IMR-90 (cell line): ENCODE data around the gene C15orf62. TPM values are rescaled to one million over a fixed set of nuclear protein-coding genes. Genes with fewer than 3 reads are reported as not detected.

Experiments
- ATAC-seq: fragments of 200-7000 bp; cut with Tn5 transposase; 2 replicates; pipeline ENCODE4 v1.9.1; 2020; ENCODE audit warnings: low read depth, mild to moderate bottlenecking, moderate library complexity
- BruUV-seq: library from RNA; stranded (reverse); fragments of 400-500 nt; replicated peaks from 2 replicates; lab custom pipeline; 2021; lab: Mats Ljungman, UMichigan
- CTCF ChIA-PET: fragments of 300-600 bp; formaldehyde crosslinking; extraction: SDS; loops from one replicate; lab custom pipeline; 2021; ENCODE audit warnings: antibody characterized with exemption; lab: Yijun Ruan, JAX
- POLR2A ChIA-PET: fragments of 300-600 bp; sonication (Branson Sonifier 250); formaldehyde crosslinking; loops from one replicate; lab custom pipeline; 2022; ENCODE audit warnings: antibody characterized with exemption; ENCODE audit not compliant: unreplicated experiment; lab: Charles Lee
- DNase-seq: peaks from one replicate; pipeline ENCODE4 v3.0.0; 2013
- H2AFZ ChIP-seq: replicated peaks from 2 replicates; pipeline ENCODE3; 2013; ENCODE audit warnings: low read length, mild to moderate bottlenecking; ENCODE audit not compliant: poor library complexity
- H2AK5ac ChIP-seq: 2 replicates; pipeline ENCODE4 v1.6.1; 2013; ENCODE audit warnings: low read depth, low read length, inconsistent platforms
- H2AK9ac ChIP-seq: replicated peaks from 2 replicates; pipeline ENCODE3; 2013; ENCODE audit warnings: mild to moderate bottlenecking, low read depth, low read length, moderate library complexity; ENCODE audit not compliant: poor library complexity
- H2BK120ac ChIP-seq: 2 replicates; pipeline ENCODE4 v1.6.1; 2013; ENCODE audit warnings: low read depth, low read length, inconsistent platforms
- H2BK15ac ChIP-seq: 3 replicates; pipeline ENCODE4 v1.6.1; 2013; ENCODE audit warnings: low read depth, low read length, inconsistent platforms
- H2BK20ac ChIP-seq: 2 replicates; pipeline ENCODE4 v1.6.1; 2013; ENCODE audit warnings: low read depth, mild to moderate bottlenecking, inconsistent platforms, low read length, moderate library complexity
- H2BK5ac ChIP-seq: 2 replicates; pipeline ENCODE4 v1.6.1; 2013; ENCODE audit warnings: mild to moderate bottlenecking, low read depth, low read length, inconsistent platforms; ENCODE audit not compliant: poor library complexity, severe bottlenecking
- H3K14ac ChIP-seq: replicated peaks from 2 replicates; pipeline ENCODE4 v1.6.1; 2013; ENCODE audit warnings: low read depth, low read length, inconsistent platforms
- H3K18ac ChIP-seq: 2 replicates; pipeline ENCODE4 v1.6.1; 2013; ENCODE audit warnings: low read depth, low read length, control low read depth
- H3K23ac ChIP-seq: 2 replicates; pipeline ENCODE4 v1.6.1; 2013; ENCODE audit warnings: low read depth, low read length, inconsistent platforms
- H3K27ac ChIP-seq: 2 replicates; pipeline ENCODE4 v1.5.1; 2013; ENCODE audit warnings: mild to moderate bottlenecking, control low read depth, low read length; ENCODE audit not compliant: insufficient read depth
- H3K27me3 ChIP-seq: 2 replicates; pipeline ENCODE4 v1.6.1; 2013; ENCODE audit warnings: low read length; ENCODE audit not compliant: control insufficient read depth, insufficient read depth
- H3K36me3 ChIP-seq: 2 replicates; pipeline ENCODE4 v1.6.1; 2013; ENCODE audit warnings: low read length, mixed read lengths; ENCODE audit not compliant: control insufficient read depth, insufficient read depth
- H3K4ac ChIP-seq: 2 replicates; pipeline ENCODE4 v1.6.1; 2013; ENCODE audit warnings: low read depth, low read length, inconsistent platforms
- H3K4me1 ChIP-seq: 2 replicates; pipeline ENCODE4 v1.6.1; 2013; ENCODE audit warnings: low read length, mixed read lengths; ENCODE audit not compliant: control insufficient read depth, insufficient read depth
- H3K4me2 ChIP-seq: 2 replicates; pipeline ENCODE4 v1.6.1; 2013; ENCODE audit warnings: low read depth, mild to moderate bottlenecking, control low read depth, low read length, moderate library complexity
- H3K4me3 ChIP-seq: 2 replicates; pipeline ENCODE4 v1.5.1; 2013; ENCODE audit warnings: low read depth, mild to moderate bottlenecking, control low read depth, low read length, moderate library complexity; ENCODE audit not compliant: insufficient read depth
- H3K56ac ChIP-seq: 2 replicates; pipeline ENCODE4 v1.6.1; 2013; ENCODE audit warnings: low read length, inconsistent platforms; ENCODE audit not compliant: insufficient read depth; ENCODE audit errors: extremely low read depth
- H3K79me1 ChIP-seq, 2 experiments: 2 replicates each; pipeline ENCODE4 v1.6.1; 2013; ENCODE audit warnings: low read length in 2 of 2, inconsistent platforms in 1 of 2, low read depth in 1 of 2
- H3K9ac ChIP-seq: 2 replicates; pipeline ENCODE4 v1.6.1; 2013; ENCODE audit warnings: low read depth, low read length, control low read depth
- H3K9me1 ChIP-seq: 2 replicates; pipeline ENCODE4 v1.6.1; 2013; ENCODE audit warnings: low read length, inconsistent platforms; ENCODE audit not compliant: insufficient read depth
- H3K9me3 ChIP-seq: 2 replicates; pipeline ENCODE4 v1.6.1; 2013; ENCODE audit warnings: low read length; ENCODE audit not compliant: control insufficient read depth, insufficient read depth
- H4K20me1 ChIP-seq: 2 replicates; pipeline ENCODE4 v1.6.1; 2013; ENCODE audit warnings: low read length, inconsistent platforms; ENCODE audit not compliant: insufficient read depth
- H4K5ac ChIP-seq: 2 replicates; pipeline ENCODE4 v1.6.1; 2013; ENCODE audit warnings: mild to moderate bottlenecking, low read depth, low read length, control low read depth
- H4K8ac ChIP-seq, 2 experiments: 2 replicates each; pipeline ENCODE4 v1.6.1; 2013; ENCODE audit warnings: low read depth in 2 of 2, low read length in 2 of 2, control low read depth in 1 of 2, inconsistent platforms in 1 of 2
- H4K91ac ChIP-seq: 2 replicates; pipeline ENCODE4 v1.6.1; 2013; ENCODE audit warnings: low read depth, low read length, inconsistent platforms; ENCODE audit not compliant: insufficient read depth
- BHLHE40 ChIP-seq: fragments of 150-350 bp; IDR thresholded peaks from 2 replicates; pipeline ENCODE4 v1.6.1; 2016; ENCODE audit warnings: mild to moderate bottlenecking, low read depth, low read length
- CHD1 ChIP-seq: IDR thresholded peaks from 2 replicates; pipeline ENCODE4 v1.6.1; 2012; ENCODE audit warnings: low read depth, low read length, improper control_type of control experiment
- CTCF ChIP-seq: conservative IDR thresholded peaks from 2 replicates; pipeline ENCODE4 v1.5.1; 2012; ENCODE audit warnings: mild to moderate bottlenecking, low read depth, low read length, improper control_type of control experiment
- ELK1 ChIP-seq: fragments of 150-350 bp; IDR thresholded peaks from 2 replicates; pipeline ENCODE4 v1.6.1; 2016; ENCODE audit warnings: low read depth, mild to moderate bottlenecking, low read length, moderate library complexity, borderline replicate concordance
- MAFK ChIP-seq: IDR thresholded peaks from 2 replicates; pipeline ENCODE4 v1.6.1; 2012; ENCODE audit warnings: low read depth, low read length, improper control_type of control experiment
- MAZ ChIP-seq: IDR thresholded peaks from 2 replicates; pipeline ENCODE4 v1.6.1; 2012; ENCODE audit warnings: low read depth, mild to moderate bottlenecking, low read length, improper control_type of control experiment, moderate library complexity, borderline replicate concordance
- MXI1 ChIP-seq: IDR thresholded peaks from 2 replicates; pipeline ENCODE4 v1.6.1; 2012; ENCODE audit warnings: low read depth, mild to moderate bottlenecking, low read length, moderate library complexity, borderline replicate concordance
- NFE2L2 ChIP-seq: fragments of 150-350 bp; IDR thresholded peaks from 2 replicates; pipeline ENCODE4 v1.6.1; 2016; ENCODE audit warnings: low read depth, mild to moderate bottlenecking, low read length
- POLR2A ChIP-seq: IDR thresholded peaks from 2 replicates; pipeline ENCODE4 v1.6.1; 2012; ENCODE audit warnings: mild to moderate bottlenecking, low read depth, low read length
- RAD21 ChIP-seq: IDR thresholded peaks from 2 replicates; pipeline ENCODE4 v1.6.1; 2012; ENCODE audit warnings: low read length, improper control_type of control experiment
- RCOR1 ChIP-seq: IDR thresholded peaks from 2 replicates; pipeline ENCODE4 v1.6.1; 2012; ENCODE audit warnings: mild to moderate bottlenecking, low read length, improper control_type of control experiment; ENCODE audit not compliant: insufficient replicate concordance
- SMC3 ChIP-seq: fragments of 150-350 bp; IDR thresholded peaks from 2 replicates; pipeline ENCODE4 v1.6.1; 2016; ENCODE audit warnings: low read depth, mild to moderate bottlenecking, antibody characterized with exemption, low read length, moderate library complexity
- USF2 ChIP-seq: fragments of 150-350 bp; IDR thresholded peaks from 2 replicates; pipeline ENCODE4 v1.6.1; 2017; ENCODE audit warnings: mild to moderate bottlenecking, antibody characterized with exemption, low read length, low read depth
- WGBS, 2 experiments: methylation state at CpG; one replicate each; pipeline versions ENCODE4 v1.1.5 to v1.1.7; 2013; ENCODE audit warnings: missing lambda C conversion rate in 2 of 2; ENCODE audit not compliant: insufficient read length in 1 of 2; ENCODE audit errors: extremely low coverage in 2 of 2; 5-methylcytosine and 5-hydroxymethylcytosine counted together
- dilution Hi-C: fragments of 300-500 bp; cut with HindIII; formaldehyde crosslinking; loops from one replicate; pipeline ENCODE4 v1.14.3; 2018; ENCODE audit warnings: low sequenced_read_pairs; ENCODE audit not compliant: unreplicated experiment
- in situ Hi-C: fragments of 300-500 bp; cut with MboI; formaldehyde crosslinking; loops from 3 replicates; pipeline ENCODE4 v1.14.3; 2019; ENCODE audit warnings: low sequenced_read_pairs, inconsistent platforms, mixed read lengths
- intact Hi-C: fragments of 100-400 bp; cut with micrococcal nuclease; formaldehyde crosslinking; loops from 2 replicates; pipeline ENCODE4 v1.10.0; 2022
- polyA plus RNA-seq, 3 experiments: library from polyadenylated mRNA; depleted of rRNA; stranded (reverse); fragments of >200 nt; gene quantifications; 2 replicates each; pipeline ENCODE4 v1.2.3, GENCODE V29; 2012; ENCODE audit warnings: low replicate concordance in 1 of 3
- total RNA-seq: library from RNA; depleted of rRNA; stranded (reverse); fragments of >200 nt; gene quantifications from 2 replicates; pipeline ENCODE4 v1.2.3, GENCODE V29; 2012

Gene C15orf62
- total and polyA plus RNA-seq, 2 of the 4 experiments (the other 2 are of a cell fraction) = not detected

- peak; percentile 82 for DNase-seq
- intact Hi-C loops = no loop called here
- POLR2A ChIA-PET = interaction anchor here (0.5 to 0.7 kb wide), 2 partner anchors 13 to 155 kb away, joined by 6 to 14 read pairs; no protein-coding TSS in a partner anchor
- TF ChIP-seq ELK1 (no peak), MAFK (peak; percentile 78), MXI1 (peak; percentile 58; the same call in 1 of the 2 replicates), USF2 (peak; percentile 58; the same call in 1 of the 2 replicates), RAD21 (no peak), RCOR1 (no peak), NFE2L2 (peak; percentile 41; the same call in 1 of the 2 replicates), CHD1 (no peak), BHLHE40 (peak; percentile 97), MAZ (peak; percentile 30; the same call in 1 of the 2 replicates), POLR2A (no peak), SMC3 (no peak), CTCF (no peak)
Observed at GRCh38 chr15:40743921-40744814, 25.6 kb upstream of the C15orf62 start.

More at GRCh38 chr15:40743921-40744814, 25.6 kb upstream of the C15orf62 start:
- no peak overlapping the region for H3K27ac ChIP-seq
- no peak overlapping the region for H3K4me2 ChIP-seq
- BruUV-seq = no TSS peak
- H3K9me1 ChIP-seq = no peaks in the 10 kb centered on the region
- H3K36me3 ChIP-seq = peaks cover 27% of the 10 kb centered on the region
- in situ Hi-C loops = no loop called here
- H4K91ac ChIP-seq = no peak overlapping the region
- H4K20me1 ChIP-seq = peaks cover 5% of the 10 kb centered on the region; the same call in 1 of the 2 replicates
- no peak overlapping the region for H2BK20ac ChIP-seq
- H2AK5ac ChIP-seq = peak overlapping the region; percentile 10; the same call in 1 of the 2 replicates
- H3K4ac ChIP-seq = no peak overlapping the region
- peaks cover 2% of the 10 kb centered on the region; the same call in 1 of the 2 replicates for H3K4me1 ChIP-seq
- no peak overlapping the region for H2BK15ac ChIP-seq
- WGBS, 2 experiments = no CpG with 5 or more reads among the region's 12 CpGs
- no peak overlapping the region for H3K56ac ChIP-seq
- dilution Hi-C loops = no loop called here
- no peak overlapping the region for H4K5ac ChIP-seq
- CTCF ChIA-PET = interaction anchor here (0.6 to 1.5 kb wide), 7 partner anchors 19 to 541 kb away, joined by 3 to 9 read pairs (median 3); partner anchors contain the start of gene VPS18
- no peak overlapping the region for H2AK9ac ChIP-seq
- no peak overlapping the region for H3K4me3 ChIP-seq
- H3K18ac ChIP-seq = no peak overlapping the region
- H2AFZ ChIP-seq = no peak overlapping the region
- H3K79me1 ChIP-seq = peaks cover 4 to 21% of the 10 kb centered on the region in 2 experiments; a peak in 2 of 4 replicates
- H3K9me3 ChIP-seq = no peaks in the 10 kb centered on the region
- no peak overlapping the region for H3K14ac ChIP-seq
- no peak overlapping the region for H4K8ac ChIP-seq
- peak; percentile 82 for ATAC-seq
- H3K23ac ChIP-seq = no peak overlapping the region
- no peaks in the 10 kb centered on the region for H3K27me3 ChIP-seq
- no peak overlapping the region for H2BK120ac ChIP-seq
- no peak overlapping the region for H3K9ac ChIP-seq
- H2BK5ac ChIP-seq = no peak overlapping the region
